ENCODE data around the gene APMAP. TPM values are rescaled to one million over a fixed set of nuclear protein-coding genes. Genes with fewer than 3 reads are reported as not detected.

The APMAP gene
- total RNA-seq, 4 donors from 2014 or later: 18.8 to 78.7 (median 57.7) TPM

GRCh38 chr20:24987244-24987643 lies 5.3 kb downstream of the APMAP start:
- peaks cover 0 to 9% of the 10 kb centered on the region in 2 donors for H3K4me1 ChIP-seq
- H3K27me3 ChIP-seq: no peaks in the 10 kb centered on the region
- intact Hi-C loops (cut with DNase I; ENCODE audit: low total_unique reads): no loop called here
- H3K36me3 ChIP-seq: no peaks in the 10 kb centered on the region
- no peaks in the 10 kb centered on the region for H3K9me3 ChIP-seq
- TF ChIP-seq POLR2A (IDR thresholded peaks at IDR 0.05) (no peak), CTCF (IDR thresholded peaks at IDR 0.05) (no peak)
- no peak overlapping the region for H3K27ac ChIP-seq
- DNase-seq: no peak
- no peak overlapping the region for H3K4me3 ChIP-seq

GRCh38 chr20:24986436-24987015 lies 6.0 kb downstream of the APMAP start:
- no peaks in the 10 kb centered on the region for H3K9me3 ChIP-seq
- H3K4me3 ChIP-seq: no peak overlapping the region
- DNase-seq: no peak
- H3K36me3 ChIP-seq: no peaks in the 10 kb centered on the region
- H3K27ac ChIP-seq: no peak overlapping the region
- H3K27me3 ChIP-seq: no peaks in the 10 kb centered on the region
- intact Hi-C loops (cut with DNase I; ENCODE audit: low total_unique reads): no loop called here
- TF ChIP-seq POLR2A (IDR thresholded peaks at IDR 0.05) (no peak), CTCF (IDR thresholded peaks at IDR 0.05) (no peak)
- peaks cover 0 to 4% of the 10 kb centered on the region in 2 donors for H3K4me1 ChIP-seq

- TF ChIP-seq POLR2A (IDR thresholded peaks at IDR 0.05): no peak
- no peak for TF ChIP-seq CTCF (IDR thresholded peaks at IDR 0.05)
Measured at GRCh38 chr20:24985802-24986201, 6.7 kb downstream of the APMAP start.

GRCh38 chr20:24984961-24985640 lies 7.5 kb downstream of the APMAP start:
- TF ChIP-seq POLR2A (IDR thresholded peaks at IDR 0.05) (no peak), CTCF (IDR thresholded peaks at IDR 0.05) (no peak)
- no peak overlapping the region for H3K4me3 ChIP-seq
- H3K27me3 ChIP-seq: no peaks in the 10 kb centered on the region
- no peak overlapping the region for H3K27ac ChIP-seq
- DNase-seq: no peak
- H3K4me1 ChIP-seq: no peaks in the 10 kb centered on the region
- intact Hi-C loops (cut with DNase I; ENCODE audit: low total_unique reads): no loop called here
- no peaks in the 10 kb centered on the region for H3K36me3 ChIP-seq
- no peaks in the 10 kb centered on the region for H3K9me3 ChIP-seq

More at GRCh38 chr20:24985802-24986201, 6.7 kb downstream of the APMAP start:
- no peaks in the 10 kb centered on the region for H3K36me3 ChIP-seq
- no peak overlapping the region for H3K4me3 ChIP-seq
- DNase-seq: no peak
- no peak overlapping the region for H3K27ac ChIP-seq
- no peaks in the 10 kb centered on the region for H3K27me3 ChIP-seq
- no peaks in the 10 kb centered on the region for H3K4me1 ChIP-seq
- intact Hi-C loops (cut with DNase I; ENCODE audit: low total_unique reads): no loop called here
- H3K9me3 ChIP-seq: no peaks in the 10 kb centered on the region

GRCh38 chr20:24983896-24984295 lies 8.7 kb downstream of the APMAP start:
- Histone ChIP-seq H3K27ac (no peak overlapping the region), H3K4me3 (no peak overlapping the region), H3K27me3 (no peaks in the 10 kb centered on the region), H3K36me3 (no peaks in the 10 kb centered on the region), H3K4me1 (no peaks in the 10 kb centered on the region), H3K9me3 (no peaks in the 10 kb centered on the region)
- no peak for TF ChIP-seq POLR2A (IDR thresholded peaks at IDR 0.05)
- TF ChIP-seq CTCF (IDR thresholded peaks at IDR 0.05): no peak
- intact Hi-C loops (cut with DNase I; ENCODE audit: low total_unique reads): no loop called here
- DNase-seq: no peak

All from uterus (tissue), 4 donors.